Stimulated activated effector memory CD8-positive, alpha-beta T cell treated with anti-CD3 and anti-CD28 coated beads, Interleukin-12 subunit alpha, Interleukin-12 subunit beta, amount 100 ng/mL, for 72 hours (primary cell): Measurements from ENCODE around the gene TIPIN.
"Not testable (repeated sequence)": the region's sequence is repeated elsewhere in the genome, so short reads cannot be mapped to it uniquely, and the experiment has no call there.

Experiments
- ATAC-seq: fragments of 150-1000 bp; cut with Tn5 transposase; 2 replicates; pipeline ENCODE4 v1.10.0; 2021
- DNase-seq, 2 donors: peaks; one replicate each; pipeline ENCODE4 v3.0.0; 2021 to 2022; ENCODE audit warnings: low spot score in 2 of 2
- H3K27ac Mint-ChIP-seq: one replicate; pipeline ENCODE4 v1.8.0; 2022; ENCODE audit warnings: mild to moderate bottlenecking, mixed read lengths
- H3K36me3 Mint-ChIP-seq: one replicate; pipeline ENCODE4 v1.8.0; 2022; ENCODE audit warnings: mild to moderate bottlenecking, mixed read lengths
- H3K4me1 Mint-ChIP-seq: one replicate; pipeline ENCODE4 v1.8.0; 2022; ENCODE audit warnings: mixed read lengths
- H3K4me3 Mint-ChIP-seq: one replicate; pipeline ENCODE4 v1.8.0; 2022; ENCODE audit warnings: mild to moderate bottlenecking, mixed read lengths
- H3K9me3 Mint-ChIP-seq: one replicate; pipeline ENCODE4 v1.8.0; 2022; ENCODE audit warnings: mixed read lengths

TIPIN gene

DNA sequence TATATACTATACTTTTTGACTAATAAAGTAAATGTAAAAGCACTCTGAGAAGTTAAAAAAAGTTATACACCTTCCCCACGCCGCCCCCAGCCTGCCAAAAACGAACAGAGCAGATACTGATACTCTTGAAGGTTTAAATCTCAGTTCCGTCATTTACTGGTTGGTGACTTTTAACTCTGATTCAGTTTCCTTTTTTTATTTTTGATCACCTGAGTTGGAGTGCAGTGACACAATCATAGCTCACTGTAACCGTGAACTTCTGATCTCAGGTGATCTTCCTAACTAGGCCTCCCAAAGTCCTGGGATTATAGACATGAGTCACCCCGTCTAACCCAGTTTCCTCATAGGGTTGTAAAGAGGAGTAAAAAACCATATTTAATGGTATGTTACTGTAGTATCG, 3.3 kb upstream of the TIPIN start:
- ATAC-seq (no peak), DNase-seq (no peak)
- H3K27ac Mint-ChIP-seq, result peak overlapping the region; percentile 54

DNA sequence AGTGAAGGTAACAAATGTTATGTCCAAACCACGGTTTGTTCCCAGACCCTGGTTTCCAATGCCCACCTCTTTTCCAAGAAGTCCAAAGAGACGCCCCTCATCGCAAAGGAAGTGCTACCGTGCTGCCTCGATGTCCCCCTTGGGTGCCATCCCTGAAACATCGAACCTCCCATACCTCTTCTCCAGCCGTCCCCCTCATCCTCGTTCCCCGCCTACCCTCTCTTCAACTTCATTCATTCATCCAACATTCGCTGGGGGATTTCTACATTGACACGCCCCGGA, 467 bp downstream of the TIPIN start:
- peak overlapping the region; percentile 100 for H3K4me3 Mint-ChIP-seq
- ATAC-seq, result no peak
- peaks cover 45% of the 10 kb centered on the region for H3K36me3 Mint-ChIP-seq
- H3K9me3 Mint-ChIP-seq, result no peaks in the 10 kb centered on the region
- H3K4me1 Mint-ChIP-seq, result peaks cover 26% of the 10 kb centered on the region
- no peak for DNase-seq
- H3K27ac Mint-ChIP-seq, result peak overlapping the region; percentile 100

More for the DNA sequence above, 3.3 kb upstream of the TIPIN start:
- Mint-ChIP-seq H3K9me3 (no peaks in the 10 kb centered on the region), H3K36me3 (peaks cover 9% of the 10 kb centered on the region), H3K4me1 (peaks cover 18% of the 10 kb centered on the region), H3K4me3 (no peak overlapping the region)

DNA sequence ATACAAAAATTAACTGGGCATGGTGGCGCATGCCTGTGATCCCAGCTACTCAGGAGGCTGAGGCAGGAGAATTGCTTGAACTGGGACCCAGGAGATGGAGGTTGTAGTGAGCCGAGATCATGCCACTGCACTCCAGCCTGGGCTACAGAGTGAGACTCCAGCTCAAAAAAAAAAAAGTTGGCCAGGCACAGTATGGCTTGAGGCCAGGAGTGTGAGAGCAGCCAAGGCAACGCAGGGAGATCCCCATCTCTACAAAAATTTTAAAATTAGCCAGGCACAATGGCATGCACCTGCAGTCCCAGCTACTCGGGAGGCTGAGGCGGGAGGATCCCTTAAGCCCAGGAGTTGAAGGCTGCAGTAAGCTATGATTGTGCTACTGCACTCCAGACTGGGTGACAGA, 8.0 kb downstream of the TIPIN start:
- H3K9me3 Mint-ChIP-seq, H3K4me1 Mint-ChIP-seq, DNase-seq, H3K27ac Mint-ChIP-seq, H3K4me3 Mint-ChIP-seq, ATAC-seq: not testable (repeated sequence)
- peaks cover 98% of the 10 kb centered on the region for H3K36me3 Mint-ChIP-seq

DNA sequence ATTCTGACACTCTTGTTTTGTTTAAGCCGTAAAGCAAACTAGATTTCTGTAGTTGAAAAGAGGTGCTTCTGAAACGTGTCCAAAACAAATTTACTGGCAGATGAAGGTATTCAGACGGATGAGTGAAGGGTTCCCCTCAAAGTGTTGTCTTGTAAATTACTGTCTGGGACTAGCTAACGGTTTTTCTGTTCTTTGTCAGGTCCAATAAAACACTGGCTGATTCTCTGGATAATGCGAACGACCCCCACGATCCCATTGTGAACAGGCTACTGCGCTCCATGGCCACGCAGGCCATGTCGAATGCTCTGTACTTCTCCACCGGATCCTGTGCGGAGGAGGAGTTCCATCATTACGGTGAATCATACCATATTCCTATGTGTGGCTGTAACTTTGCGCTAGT, 27.7 kb downstream of the TIPIN start:
- Mint-ChIP-seq H3K4me3 (no peak overlapping the region), H3K4me1 (no peaks in the 10 kb centered on the region), H3K27ac (no peak overlapping the region), H3K9me3 (no peaks in the 10 kb centered on the region), H3K36me3 (peaks cover 100% of the 10 kb centered on the region)
- DNase-seq (no peak), ATAC-seq (no peak)

DNA sequence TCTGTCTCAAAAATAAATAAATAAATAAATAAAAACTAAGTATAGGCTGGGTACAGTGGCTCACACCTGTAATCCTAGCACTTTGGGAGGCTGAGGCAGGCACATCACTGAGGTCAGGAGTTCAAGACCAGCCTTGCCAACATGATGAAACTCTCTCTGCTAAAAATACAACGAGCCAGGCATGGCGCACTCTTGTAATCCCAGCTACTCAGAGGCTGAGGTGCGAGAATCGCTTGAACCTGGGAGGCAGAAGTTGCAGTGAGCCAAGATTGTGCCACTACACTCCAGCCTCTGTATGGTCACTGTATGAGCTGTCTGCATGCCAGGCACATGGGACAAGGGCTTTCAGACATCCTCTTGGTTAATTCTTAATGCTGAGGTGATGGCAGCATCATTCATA, 28.7 kb downstream of the TIPIN start:
- no peaks in the 10 kb centered on the region for H3K9me3 Mint-ChIP-seq
- ATAC-seq, result no peak
- no peaks in the 10 kb centered on the region for H3K4me1 Mint-ChIP-seq
- DNase-seq, result no peak
- H3K27ac Mint-ChIP-seq, result no peak overlapping the region
- H3K36me3 Mint-ChIP-seq, result peaks cover 100% of the 10 kb centered on the region
- H3K4me3 Mint-ChIP-seq, result no peak overlapping the region

DNA sequence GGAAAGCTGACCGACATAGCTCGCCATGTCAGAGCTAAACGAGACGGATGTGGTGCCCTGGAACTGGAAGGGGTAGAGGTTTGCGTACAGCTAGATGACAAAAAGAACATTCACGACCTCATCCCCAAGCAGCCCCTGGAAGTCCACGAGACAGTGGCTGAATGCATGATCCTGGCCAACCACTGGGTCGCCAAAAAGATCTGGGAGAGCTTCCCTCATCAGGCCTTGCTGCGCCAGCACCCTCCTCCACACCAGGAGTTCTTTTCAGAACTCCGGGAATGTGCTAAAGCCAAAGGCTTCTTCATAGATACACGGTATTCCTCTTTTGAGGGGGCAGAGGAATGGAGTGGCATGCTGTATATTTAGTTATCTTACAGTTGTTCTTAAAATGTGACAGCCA, 30.4 kb downstream of the TIPIN start:
- H3K9me3 Mint-ChIP-seq, result no peaks in the 10 kb centered on the region
- H3K27ac Mint-ChIP-seq, result no peak overlapping the region
- ATAC-seq, result no peak
- H3K36me3 Mint-ChIP-seq, result peaks cover 99% of the 10 kb centered on the region
- H3K4me3 Mint-ChIP-seq, result no peak overlapping the region
- no peak for DNase-seq
- no peaks in the 10 kb centered on the region for H3K4me1 Mint-ChIP-seq

DNA sequence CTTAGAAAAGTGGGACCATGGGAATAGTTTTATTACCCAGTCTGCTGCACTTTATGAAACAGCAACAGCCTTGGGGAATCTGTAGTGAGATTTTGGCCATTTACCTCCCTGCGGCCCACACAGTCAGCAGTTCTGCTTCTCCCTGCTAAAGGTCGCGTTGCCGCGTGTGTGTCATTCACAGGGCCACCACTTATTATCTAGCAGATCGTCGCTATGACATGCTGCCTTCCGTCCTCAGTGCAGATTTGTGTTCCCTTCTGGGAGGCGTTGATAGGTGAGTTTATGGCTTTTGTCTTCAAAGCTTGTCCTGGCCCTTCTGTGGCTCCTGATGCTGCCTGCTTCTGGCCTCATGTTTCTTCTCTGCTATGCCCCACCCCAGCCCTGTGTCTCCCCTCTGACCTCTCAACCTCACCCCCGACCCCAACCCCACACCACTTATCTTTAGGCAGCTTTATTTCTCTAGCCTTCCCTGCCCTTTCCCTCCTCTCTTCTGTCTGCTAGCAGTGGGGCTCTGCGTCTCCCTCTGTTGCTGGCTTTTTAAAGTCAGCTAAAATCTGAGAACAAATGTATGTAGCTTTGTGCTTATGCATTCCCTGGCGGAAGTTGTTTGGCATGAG, 33.1 kb downstream of the TIPIN start:
- H3K27ac Mint-ChIP-seq, result no peak overlapping the region
- H3K9me3 Mint-ChIP-seq, result no peaks in the 10 kb centered on the region
- no peak overlapping the region for H3K4me3 Mint-ChIP-seq
- DNase-seq, result no peak
- peaks cover 99% of the 10 kb centered on the region for H3K36me3 Mint-ChIP-seq
- ATAC-seq, result no peak
- no peaks in the 10 kb centered on the region for H3K4me1 Mint-ChIP-seq

DNA sequence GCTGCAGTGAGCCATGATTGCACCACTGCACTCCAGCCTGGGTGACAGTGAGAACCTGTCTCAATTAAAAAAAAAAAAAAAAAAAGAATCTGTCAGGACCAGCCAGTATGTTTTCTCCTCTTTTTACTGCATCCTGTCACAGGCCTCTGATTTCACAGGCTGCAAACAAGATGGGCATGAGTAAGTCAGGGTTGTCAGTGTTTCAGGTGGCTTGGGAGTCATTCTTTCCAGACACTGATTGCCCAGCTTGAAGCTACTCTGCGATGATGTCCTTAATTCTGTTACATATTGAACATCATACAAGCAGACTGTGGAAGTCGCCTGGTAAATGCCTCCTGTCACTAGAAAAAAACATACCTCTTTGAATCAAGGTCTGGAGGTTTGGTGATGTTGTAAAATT, 44.3 kb downstream of the TIPIN start:
- Mint-ChIP-seq H3K27ac (peak overlapping the region; percentile 33), H3K4me3 (no peak overlapping the region), H3K36me3 (peaks cover 92% of the 10 kb centered on the region), H3K4me1 (peaks cover 7% of the 10 kb centered on the region), H3K9me3 (no peaks in the 10 kb centered on the region)
- peak; percentile 61 for ATAC-seq
- DNase-seq, result no peak

DNA sequence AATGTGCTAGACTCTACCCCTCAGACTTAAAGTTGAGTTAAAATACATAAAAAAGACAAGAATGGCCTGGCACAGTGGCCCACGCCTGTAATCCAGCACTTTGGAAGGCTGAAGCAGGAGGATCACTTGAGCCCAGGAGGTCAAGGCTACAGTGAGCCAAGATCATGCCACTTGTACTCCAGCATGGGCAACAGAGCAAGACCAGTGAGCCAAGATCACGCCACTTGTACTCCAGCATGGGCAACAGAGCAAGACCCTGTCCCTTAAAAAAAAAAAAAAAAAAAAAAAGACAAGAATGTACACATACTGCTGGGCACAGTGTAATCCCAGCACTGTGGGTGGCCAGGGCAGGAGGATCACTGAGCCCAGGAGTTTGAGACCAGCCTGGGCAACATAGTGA, 45.7 kb downstream of the TIPIN start:
- ATAC-seq, result no peak
- H3K4me1 Mint-ChIP-seq, result peaks cover 7% of the 10 kb centered on the region
- no peaks in the 10 kb centered on the region for H3K9me3 Mint-ChIP-seq
- no peak for DNase-seq
- peaks cover 78% of the 10 kb centered on the region for H3K36me3 Mint-ChIP-seq
- peak overlapping the region; percentile 33 for H3K27ac Mint-ChIP-seq
- no peak overlapping the region for H3K4me3 Mint-ChIP-seq

DNA sequence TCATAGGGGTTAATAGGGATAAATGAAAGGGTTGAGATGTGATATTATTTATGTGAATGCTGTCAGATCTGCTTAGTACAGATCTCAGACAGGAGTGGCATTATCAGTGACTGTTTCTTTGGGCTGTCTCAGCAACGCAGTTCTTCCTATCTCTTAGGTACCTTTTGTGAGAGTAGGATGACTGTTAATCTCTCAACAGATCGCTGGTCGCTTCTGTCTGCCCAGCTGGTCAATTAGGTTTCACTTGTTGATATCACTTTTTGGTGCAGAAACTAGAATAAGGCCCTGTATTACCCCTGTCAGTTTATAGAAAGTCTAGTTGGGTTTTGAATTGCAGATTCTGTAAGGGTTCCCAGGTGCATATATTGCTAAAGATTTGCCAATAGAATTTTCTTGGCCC, 46.7 kb downstream of the TIPIN start:
- H3K36me3 Mint-ChIP-seq, result peaks cover 73% of the 10 kb centered on the region
- H3K27ac Mint-ChIP-seq, result no peak overlapping the region
- peaks cover 7% of the 10 kb centered on the region for H3K4me1 Mint-ChIP-seq
- H3K9me3 Mint-ChIP-seq, result no peaks in the 10 kb centered on the region
- ATAC-seq (no peak), DNase-seq (no peak)
- no peak overlapping the region for H3K4me3 Mint-ChIP-seq

DNA sequence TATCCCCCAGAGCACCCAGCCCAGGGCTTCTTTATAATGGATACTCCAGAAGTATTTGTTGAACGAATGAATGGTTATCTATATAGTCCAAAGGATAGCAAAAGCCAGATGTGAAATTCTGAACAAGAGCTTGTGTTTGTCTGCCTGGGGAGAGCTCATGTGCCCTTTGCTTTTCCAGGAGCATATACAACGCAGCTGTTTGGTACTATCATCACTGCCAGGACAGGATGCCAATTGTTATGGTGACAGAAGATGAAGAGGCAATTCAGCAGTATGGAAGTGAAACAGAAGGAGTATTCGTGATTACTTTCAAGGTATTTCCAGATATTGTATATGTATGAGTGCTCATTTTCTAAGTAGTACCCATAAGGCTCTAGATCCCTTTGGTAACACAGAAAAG, 48.0 kb downstream of the TIPIN start:
- H3K9me3 Mint-ChIP-seq, result no peaks in the 10 kb centered on the region
- peak overlapping the region; percentile 13 for H3K27ac Mint-ChIP-seq
- no peak overlapping the region for H3K4me3 Mint-ChIP-seq
- H3K4me1 Mint-ChIP-seq, result peaks cover 8% of the 10 kb centered on the region
- DNase-seq (no peak), ATAC-seq (no peak)
- peaks cover 63% of the 10 kb centered on the region for H3K36me3 Mint-ChIP-seq

DNA sequence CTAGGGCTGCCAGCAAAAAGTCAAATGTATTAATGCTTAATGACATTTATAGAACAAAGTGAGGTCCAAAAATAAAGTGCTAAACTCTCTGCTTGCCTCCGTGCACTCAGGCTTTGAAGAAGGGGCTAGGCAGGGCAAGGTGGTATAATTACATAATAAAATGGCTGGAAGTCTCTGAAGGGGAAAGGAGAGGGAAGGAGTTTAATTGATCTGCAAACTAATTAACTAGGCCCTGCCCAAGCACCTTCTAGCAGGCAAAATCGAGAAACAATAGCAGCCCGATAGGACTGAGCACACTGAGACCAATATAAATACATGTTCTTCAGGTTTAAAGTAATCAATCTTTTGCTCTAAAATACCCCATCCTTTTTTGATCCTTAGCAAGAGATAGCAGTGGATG, 50.1 kb downstream of the TIPIN start:
- peak overlapping the region; percentile 27 for H3K27ac Mint-ChIP-seq
- H3K36me3 Mint-ChIP-seq, result peaks cover 41% of the 10 kb centered on the region
- no peak for DNase-seq
- H3K4me1 Mint-ChIP-seq, result peaks cover 18% of the 10 kb centered on the region
- no peak for ATAC-seq
- H3K9me3 Mint-ChIP-seq, result no peaks in the 10 kb centered on the region
- H3K4me3 Mint-ChIP-seq, result no peak overlapping the region

DNA sequence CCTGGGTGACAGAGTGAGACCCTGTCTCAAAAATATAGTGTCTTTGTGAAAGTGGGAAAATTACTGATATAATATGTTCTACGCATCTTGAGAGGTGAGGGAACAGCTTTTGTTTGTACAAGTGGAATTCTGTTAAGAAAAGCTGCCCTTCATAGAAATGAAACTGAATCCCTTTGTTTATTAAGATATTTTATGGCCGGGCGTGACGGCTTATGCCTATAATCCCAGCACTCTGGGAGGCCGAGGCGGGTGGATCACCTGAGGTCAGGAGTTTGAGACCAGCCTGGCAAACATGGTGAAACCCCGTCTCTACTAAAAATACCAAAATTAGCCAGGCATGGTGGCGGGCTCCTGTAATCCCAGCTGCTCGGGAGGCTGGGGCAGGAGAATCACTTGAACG, 52.1 kb downstream of the TIPIN start:
- Mint-ChIP-seq H3K4me1 (peaks cover 22% of the 10 kb centered on the region), H3K36me3 (peaks cover 36% of the 10 kb centered on the region)
- H3K27ac Mint-ChIP-seq, H3K9me3 Mint-ChIP-seq, H3K4me3 Mint-ChIP-seq, ATAC-seq, DNase-seq: not testable (repeated sequence)

DNA sequence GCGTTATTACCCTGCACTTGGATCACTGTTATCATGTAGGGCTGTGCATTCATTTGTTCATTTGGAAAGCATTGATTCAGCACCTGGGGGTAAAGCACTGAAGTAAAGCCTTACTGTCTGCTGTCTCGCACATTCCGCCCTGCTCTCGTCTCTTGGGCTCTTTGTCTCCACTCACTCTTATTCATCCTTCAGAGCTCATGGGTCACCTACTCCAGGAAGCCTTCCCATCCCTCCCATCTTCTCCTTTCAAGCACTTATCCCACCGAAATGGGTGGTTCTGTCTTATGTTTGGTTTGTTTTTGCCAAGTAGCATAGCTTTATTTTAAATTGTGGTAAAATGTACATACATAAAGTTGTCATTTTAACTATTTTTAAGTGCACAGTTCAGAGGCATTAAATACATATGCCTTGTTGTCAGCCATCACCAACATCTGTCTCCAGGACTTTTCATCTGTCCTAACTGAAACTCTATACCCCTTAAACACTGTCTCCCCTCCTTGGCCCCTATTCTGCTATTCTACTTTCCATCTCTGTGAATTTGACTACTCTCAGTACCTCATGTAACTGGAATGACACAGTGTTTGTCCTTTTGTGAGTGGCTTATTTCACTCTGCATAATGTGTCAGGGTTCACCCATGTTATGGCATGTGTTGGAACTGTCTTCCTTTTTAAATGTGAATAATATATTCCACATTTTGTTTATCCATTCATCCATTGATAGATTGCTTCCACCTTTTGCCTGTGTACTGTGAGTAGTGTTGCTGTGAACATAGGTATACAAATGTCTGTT, 53.8 kb downstream of the TIPIN start:
- no peak for DNase-seq
- no peak overlapping the region for H3K4me3 Mint-ChIP-seq
- H3K4me1 Mint-ChIP-seq, result peaks cover 22% of the 10 kb centered on the region
- peaks cover 29% of the 10 kb centered on the region for H3K36me3 Mint-ChIP-seq
- peak overlapping the region; percentile 12 for H3K27ac Mint-ChIP-seq
- no peaks in the 10 kb centered on the region for H3K9me3 Mint-ChIP-seq
- ATAC-seq, result no peak

DNA sequence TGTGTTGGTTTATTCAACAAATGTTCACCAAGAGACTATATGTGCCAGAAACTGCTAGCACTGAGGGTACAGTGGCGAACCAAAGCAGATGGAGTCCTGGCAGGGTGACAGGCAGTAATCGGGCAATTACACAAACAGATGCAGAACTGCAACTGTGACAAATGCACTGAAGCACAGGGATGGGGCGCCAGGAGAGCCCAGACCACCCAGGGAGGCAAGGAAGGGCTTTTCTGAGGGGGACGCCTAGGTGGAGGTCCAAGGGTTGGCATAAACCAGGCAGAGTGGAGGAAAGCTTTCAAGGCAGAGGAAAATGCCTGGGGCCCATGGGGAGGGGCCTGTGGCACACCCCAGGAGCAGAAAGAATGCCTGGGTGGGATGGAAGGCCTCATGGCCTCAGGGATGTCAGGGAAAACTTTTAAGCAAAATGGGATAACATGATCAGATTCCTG, 57.7 kb downstream of the TIPIN start:
- Mint-ChIP-seq H3K36me3 (peaks cover 42% of the 10 kb centered on the region), H3K4me1 (peaks cover 32% of the 10 kb centered on the region), H3K4me3 (no peak overlapping the region), H3K9me3 (no peaks in the 10 kb centered on the region), H3K27ac (peak overlapping the region; percentile 67)
- ATAC-seq (no peak), DNase-seq (no peak)

DNA sequence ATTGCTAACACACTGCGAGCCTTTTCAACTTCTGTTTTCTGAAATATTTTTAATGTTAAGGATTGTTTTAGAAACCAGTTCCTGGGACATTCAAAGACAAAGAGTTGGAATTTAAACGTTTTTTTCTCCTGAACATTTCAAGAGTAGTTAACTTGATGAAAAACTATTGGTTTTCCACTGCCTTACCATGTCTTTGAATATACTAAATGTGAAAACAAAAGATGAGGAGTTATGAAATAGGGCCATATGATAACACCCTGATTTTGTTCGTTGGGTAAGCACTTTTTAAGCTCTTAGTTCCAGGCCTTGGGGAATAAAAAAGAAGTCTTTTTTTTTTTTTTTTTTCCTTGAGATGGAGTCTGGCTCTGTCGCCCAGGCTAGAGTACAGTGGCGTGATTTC, 60.3 kb downstream of the TIPIN start:
- Mint-ChIP-seq H3K9me3 (no peaks in the 10 kb centered on the region), H3K4me1 (peaks cover 31% of the 10 kb centered on the region), H3K36me3 (peaks cover 54% of the 10 kb centered on the region), H3K4me3 (no peak overlapping the region), H3K27ac (peak overlapping the region; percentile 43)
- no peak for DNase-seq
- no peak for ATAC-seq
